NCI-H1436 treated with DMSO at 0.1 percent for 48 hours (cell line): Measurements from ENCODE around the gene DOCK6.
"Not testable (repeated sequence)": the region's sequence is repeated elsewhere in the genome, so short reads cannot be mapped to it uniquely, and the experiment has no call there.

Experiments
- DNase-seq: peaks from one replicate; lab custom pipeline; 2025; lab: John Stamatoyannopoulos, UW

The DOCK6 gene

GRCh38 chr19:11173516-11174155, 88.7 kb downstream of the DOCK6 start:
- DNase-seq = no peak

- DNase-seq = no peak
These were observed 89.7 kb downstream of the DOCK6 start for GRCh38 chr19:11172576-11172975.

- no peak for DNase-seq
These were observed 91.2 kb downstream of the DOCK6 start for GRCh38 chr19:11171144-11171543.

- DNase-seq = no peak
These were observed 92.2 kb downstream of the DOCK6 start for GRCh38 chr19:11169896-11170678.

- no peak for DNase-seq
These were observed 93.8 kb downstream of the DOCK6 start for GRCh38 chr19:11168568-11168967.

GRCh38 chr19:11166281-11167142, 95.8 kb downstream of the DOCK6 start:
- no peak for DNase-seq

- DNase-seq = no peak
These were observed 96.8 kb downstream of the DOCK6 start for GRCh38 chr19:11165486-11166030.

- no peak for DNase-seq
These were observed 97.4 kb downstream of the DOCK6 start for GRCh38 chr19:11164879-11165406.

GRCh38 chr19:11164296-11164695, 98.0 kb downstream of the DOCK6 start:
- DNase-seq = no peak

- DNase-seq = not testable (repeated sequence)
These were observed 101.9 kb downstream of the DOCK6 start for GRCh38 chr19:11160440-11160768.

- no peak for DNase-seq
These were observed 102.5 kb downstream of the DOCK6 start for GRCh38 chr19:11159598-11160439.

GRCh38 chr19:11155373-11156120, 106.8 kb downstream of the DOCK6 start, which contains the start of gene SPC24:
SPC24 (minus strand) TSS chr19:11155782; CDS start chr19:11155776, 6 bp downstream.
- peak; percentile 96 for DNase-seq

- no peak for DNase-seq
These were observed 107.7 kb downstream of the DOCK6 start for GRCh38 chr19:11154683-11155047.

- DNase-seq = no peak
These were observed 109.8 kb downstream of the DOCK6 start for GRCh38 chr19:11152318-11153062.

GRCh38 chr19:11151181-11151580, 111.1 kb downstream of the DOCK6 start:
- no peak for DNase-seq
